Cardiac fibroblast (primary cell): Measurements from ENCODE around the gene ZNF212.

ENCODE experiments used
- DNase-seq, 2 donors: peaks; one replicate each; pipeline versions ENCODE4 v3.0.0 to v3.0.0-alpha.2; 2010; ENCODE audit warnings: low read depth in 2 of 2
- H3K4me3 ChIP-seq, 2 donors: replicated peaks in 1 of 2; 1 replicate in 1 of 2; 2 replicates in 1 of 2; pipeline ENCODE4 v1.5.1; 2011; ENCODE audit warnings: low read depth in 2 of 2, low read length in 2 of 2, mild to moderate bottlenecking in 2 of 2, moderate library complexity in 1 of 2
- CTCF ChIP-seq: IDR thresholded peaks from one replicate; pipeline ENCODE4 v1.5.1; 2011; ENCODE audit warnings: low read depth, mild to moderate bottlenecking, low read length, inconsistent platforms

The ZNF212 gene

GRCh38 chr7:149209518-149210269, 29.8 kb upstream of the ZNF212 start:
- TF ChIP-seq CTCF = peak; percentile 85
- peak; percentile 69 to 87 for DNase-seq
- H3K4me3 ChIP-seq = no peak overlapping the region

GRCh38 chr7:149210551-149210950, 28.9 kb upstream of the ZNF212 start:
- no peak for DNase-seq
- no peak overlapping the region for H3K4me3 ChIP-seq
- TF ChIP-seq CTCF = no peak

GRCh38 chr7:149214020-149214720, 25.3 kb upstream of the ZNF212 start:
- no peak overlapping the region for H3K4me3 ChIP-seq

GRCh38 chr7:149216402-149216801, 23.0 kb upstream of the ZNF212 start:
- no peak for DNase-seq
- no peak for TF ChIP-seq CTCF
- H3K4me3 ChIP-seq = no peak overlapping the region

More at GRCh38 chr7:149214020-149214720, 25.3 kb upstream of the ZNF212 start:
- no peak for TF ChIP-seq CTCF
- DNase-seq = no peak

- H3K4me3 ChIP-seq = no peak overlapping the region
- DNase-seq = peak in 1 of 2 donors; percentile 59
- no peak for TF ChIP-seq CTCF
Observed at GRCh38 chr7:149217570-149217969, 21.9 kb upstream of the ZNF212 start.

- TF ChIP-seq CTCF = no peak
- peak in 1 of 2 donors; percentile 43 for DNase-seq
- no peak overlapping the region for H3K4me3 ChIP-seq
Observed at GRCh38 chr7:149218469-149219420, 20.7 kb upstream of the ZNF212 start.
